LNCAP (cell line): ENCODE results near the gene EPC1.

Experiments
- CTCF ChIP-seq: fragments of 450-650 bp; IDR thresholded peaks from 2 replicates; pipeline ENCODE4 v1.5.1; 2017; ENCODE audit warnings: mild to moderate bottlenecking

The EPC1 gene

GRCh38 chr10:32234471-32234870 is 112.5 kb downstream of the EPC1 start:
- TF ChIP-seq CTCF = no peak

- TF ChIP-seq CTCF = no peak
Measured at GRCh38 chr10:32232378-32232777, 114.6 kb downstream of the EPC1 start.

- TF ChIP-seq CTCF = no peak
Measured at GRCh38 chr10:32229170-32229569, 117.8 kb downstream of the EPC1 start.

- TF ChIP-seq CTCF = no peak
Measured at GRCh38 chr10:32227802-32228201, 119.2 kb downstream of the EPC1 start.

- TF ChIP-seq CTCF = no peak
Measured at GRCh38 chr10:32226624-32227023, 120.3 kb downstream of the EPC1 start.

GRCh38 chr10:32225976-32226375 is 121.0 kb downstream of the EPC1 start:
- no peak for TF ChIP-seq CTCF
